GM10248 (cell line): ENCODE results near the gene DLG4.

Source experiments
- CTCF ChIA-PET: fragments of 300-600 bp; sonication (Branson Sonifier 250); formaldehyde crosslinking; extraction: SDS; loops from one replicate; lab custom pipeline; 2021; ENCODE audit warnings: antibody characterized with exemption; lab: Yijun Ruan, JAX
- POLR2A ChIA-PET: fragments of 350-650 bp; sonication (Branson Sonifier 250); formaldehyde crosslinking; extraction: SDS; loops from one replicate; lab custom pipeline; 2020; ENCODE audit warnings: antibody characterized with exemption; lab: Yijun Ruan, JAX
- DNase-seq: peaks from one replicate; pipeline ENCODE4 v3.0.0; 2012; ENCODE audit errors: extremely low spot score
- TF ChIP-seq, protein P1 (sequence below): IDR thresholded peaks from 2 replicates; pipeline ENCODE4 v1.5.1; 2012; ENCODE audit warnings: mild to moderate bottlenecking, low read depth; ENCODE audit errors: extremely low read depth, missing control alignments, control extremely low read depth

Gene DLG4

DNA sequence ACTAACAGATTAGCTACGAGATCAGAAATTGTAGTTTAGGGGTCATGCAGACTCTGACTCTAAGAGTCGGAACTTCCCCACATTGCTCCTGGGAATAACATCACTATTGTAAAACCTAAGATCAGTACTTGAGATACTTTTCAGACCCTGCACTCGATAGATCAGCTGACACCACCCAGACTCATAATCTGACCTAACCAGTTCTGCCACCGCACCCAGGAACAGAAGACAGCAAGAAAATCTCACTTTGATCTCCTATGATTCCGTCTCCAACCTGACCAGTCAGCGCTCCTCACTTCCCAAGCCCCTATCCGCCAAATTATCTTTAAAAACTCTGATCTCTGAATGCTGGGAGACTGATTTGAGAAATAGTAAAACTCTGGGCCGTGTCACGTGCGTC is 77.8 kb downstream of the DLG4 start:
- CTCF ChIA-PET = interaction anchor here (0.6 to 15.1 kb wide), 7 partner anchors 8 to 299 kb away, joined by 3 to 247 read pairs (median 5); partner anchors contain the start of gene SLC16A11
- POLR2A ChIA-PET = no interaction called here
- TF ChIP-seq, protein P1, sequence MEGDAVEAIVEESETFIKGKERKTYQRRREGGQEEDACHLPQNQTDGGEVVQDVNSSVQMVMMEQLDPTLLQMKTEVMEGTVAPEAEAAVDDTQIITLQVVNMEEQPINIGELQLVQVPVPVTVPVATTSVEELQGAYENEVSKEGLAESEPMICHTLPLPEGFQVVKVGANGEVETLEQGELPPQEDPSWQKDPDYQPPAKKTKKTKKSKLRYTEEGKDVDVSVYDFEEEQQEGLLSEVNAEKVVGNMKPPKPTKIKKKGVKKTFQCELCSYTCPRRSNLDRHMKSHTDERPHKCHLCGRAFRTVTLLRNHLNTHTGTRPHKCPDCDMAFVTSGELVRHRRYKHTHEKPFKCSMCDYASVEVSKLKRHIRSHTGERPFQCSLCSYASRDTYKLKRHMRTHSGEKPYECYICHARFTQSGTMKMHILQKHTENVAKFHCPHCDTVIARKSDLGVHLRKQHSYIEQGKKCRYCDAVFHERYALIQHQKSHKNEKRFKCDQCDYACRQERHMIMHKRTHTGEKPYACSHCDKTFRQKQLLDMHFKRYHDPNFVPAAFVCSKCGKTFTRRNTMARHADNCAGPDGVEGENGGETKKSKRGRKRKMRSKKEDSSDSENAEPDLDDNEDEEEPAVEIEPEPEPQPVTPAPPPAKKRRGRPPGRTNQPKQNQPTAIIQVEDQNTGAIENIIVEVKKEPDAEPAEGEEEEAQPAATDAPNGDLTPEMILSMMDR = no peak
- DNase-seq = no peak

DNA sequence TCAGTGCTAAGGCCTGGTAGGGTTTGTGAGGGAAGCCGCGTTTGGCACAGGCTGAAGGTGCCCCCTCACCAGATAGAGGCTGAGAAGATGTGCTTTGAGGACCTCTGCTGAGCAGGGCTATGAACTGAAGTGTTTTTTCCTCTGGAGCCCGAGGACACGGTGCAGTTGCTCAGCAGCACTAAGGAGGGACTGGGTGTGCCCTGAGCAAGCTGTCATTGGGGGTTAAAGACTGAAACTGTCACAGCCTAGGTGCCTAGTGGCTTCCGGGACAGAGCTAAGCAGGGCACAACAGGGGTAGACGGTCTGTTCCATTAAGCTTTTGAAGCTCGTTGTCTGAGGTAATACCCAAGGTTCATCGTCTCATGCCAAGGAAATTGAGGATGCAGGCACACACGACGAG is 80.2 kb downstream of the DLG4 start:
- ChIA-PET CTCF (interaction anchor here (7.3 to 15.1 kb wide), 2 partner anchors 88 to 94 kb away, joined by 80 to 247 read pairs; partner anchors contain the start of gene SLC16A11), POLR2A (no interaction called here)
- no peak for DNase-seq
- TF ChIP-seq, protein P1 = no peak

DNA sequence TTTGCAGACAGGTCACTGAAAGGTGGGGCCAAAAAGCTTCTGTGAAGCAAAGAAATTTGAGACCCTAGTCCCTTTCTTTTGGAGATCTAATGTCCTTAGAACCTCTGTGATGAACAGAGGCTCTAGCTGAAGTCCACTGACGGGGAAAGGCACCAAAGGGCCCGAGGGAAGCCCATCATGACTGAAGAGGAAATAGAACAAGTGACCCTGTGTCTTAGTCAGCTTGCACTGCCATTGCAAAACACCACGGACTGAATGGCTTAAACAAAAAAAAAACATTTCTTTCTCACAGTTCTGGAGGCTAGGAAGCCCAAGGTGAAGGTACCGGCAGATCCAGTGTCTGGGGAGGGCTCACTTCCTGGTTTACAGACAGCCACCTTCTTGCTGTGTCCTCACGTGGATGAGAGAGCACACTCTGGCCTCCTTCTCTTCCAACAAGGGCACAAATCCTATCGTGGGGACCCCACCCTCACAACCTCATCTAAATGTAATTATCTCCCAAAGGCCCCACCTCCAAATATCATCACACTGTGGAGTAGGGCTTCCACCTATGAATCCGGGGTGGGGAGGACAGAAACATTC is 80.7 kb downstream of the DLG4 start:
- ChIA-PET CTCF (interaction anchor here (2.8 to 15.1 kb wide), 3 partner anchors 16 to 94 kb away, joined by 17 to 247 read pairs (median 80); partner anchors contain the start of gene SLC16A11), POLR2A (no interaction called here)
- TF ChIP-seq, protein P1 = no peak
- DNase-seq = no peak

DNA sequence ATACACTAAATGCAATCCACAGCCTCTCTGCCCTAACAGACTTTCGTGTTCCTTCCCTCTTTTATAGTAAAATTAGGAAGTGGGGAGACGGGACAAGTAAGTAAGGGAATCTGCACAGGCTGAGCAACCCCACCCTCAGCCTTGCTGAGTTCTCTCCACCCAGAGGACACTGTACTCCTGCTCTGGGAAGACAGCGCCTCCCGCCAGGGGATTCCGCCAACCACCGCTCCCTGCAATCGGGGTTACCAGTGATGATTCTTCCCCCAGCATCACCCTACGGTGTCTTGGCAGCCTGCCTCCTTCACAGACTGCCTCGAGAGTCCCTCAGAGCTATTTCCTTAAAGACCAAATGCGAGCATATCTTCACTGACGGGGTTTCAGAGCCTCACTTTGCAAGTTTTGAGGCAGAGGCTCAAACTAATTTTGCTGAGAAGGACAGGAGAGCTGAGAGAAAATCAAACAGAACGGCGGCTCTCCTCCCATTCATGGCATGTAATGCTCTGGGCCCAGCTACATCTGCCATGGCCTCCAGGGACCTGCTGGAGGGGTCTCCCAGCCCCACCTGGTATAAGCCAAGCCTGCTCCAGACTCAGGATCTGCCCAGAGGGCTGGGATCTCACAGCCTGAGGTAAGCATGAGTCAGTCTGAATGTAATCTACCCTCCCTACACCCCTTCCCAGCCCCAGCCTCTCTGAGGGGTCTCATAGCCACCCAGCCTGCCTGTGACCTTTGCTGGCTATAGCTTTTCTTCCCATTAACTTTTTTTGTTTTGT is 82.3 kb downstream of the DLG4 start:
- TF ChIP-seq, protein P1 = no peak
- CTCF ChIA-PET = interaction anchor here (0.7 to 15.1 kb wide), 28 partner anchors 10 to 316 kb away, joined by 3 to 247 read pairs (median 5); partner anchors contain the start of genes SLC16A11 and SLC16A13
- DNase-seq = no peak
- POLR2A ChIA-PET = no interaction called here
